HG03045 (cell line): ENCODE data around the gene GCGR.

ENCODE experiments used
- ATAC-seq: cut with Tn5 transposase; IDR thresholded peaks from one replicate; pipeline ENCODE4 v1.9.1; 2021; ENCODE audit warnings: mild to moderate bottlenecking, moderate library complexity; ENCODE audit not compliant: unreplicated experiment

Gene GCGR

GRCh38 chr17:81803728-81804558, at the start of gene GCGR:
TSS of gene GCGR (plus strand) at chr17:81804150. CDS start at chr17:81809019, 4,869 bp downstream.
- no peak for ATAC-seq

GRCh38 chr17:81792675-81793615, 11.0 kb upstream of the GCGR start:
- no peak for ATAC-seq

DNA sequence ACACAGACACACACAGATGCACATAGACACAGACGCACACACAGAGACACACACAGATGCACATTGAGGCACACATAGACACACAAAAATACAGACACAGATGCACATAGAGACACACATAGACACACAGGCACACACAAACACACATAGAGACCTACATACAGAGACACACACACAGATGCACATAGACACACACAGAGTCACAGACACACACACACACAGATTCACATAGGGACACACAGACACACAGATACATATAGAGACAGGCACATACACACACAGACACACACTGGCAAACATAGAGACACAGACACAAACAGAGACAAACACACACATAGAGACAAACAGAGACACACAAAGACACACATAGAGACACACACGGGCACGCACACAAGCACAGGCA, 9.9 kb upstream of the GCGR start:
- no peak for ATAC-seq

- ATAC-seq: no peak
Observed at GRCh38 chr17:81794509-81794908, 9.4 kb upstream of the GCGR start.

DNA sequence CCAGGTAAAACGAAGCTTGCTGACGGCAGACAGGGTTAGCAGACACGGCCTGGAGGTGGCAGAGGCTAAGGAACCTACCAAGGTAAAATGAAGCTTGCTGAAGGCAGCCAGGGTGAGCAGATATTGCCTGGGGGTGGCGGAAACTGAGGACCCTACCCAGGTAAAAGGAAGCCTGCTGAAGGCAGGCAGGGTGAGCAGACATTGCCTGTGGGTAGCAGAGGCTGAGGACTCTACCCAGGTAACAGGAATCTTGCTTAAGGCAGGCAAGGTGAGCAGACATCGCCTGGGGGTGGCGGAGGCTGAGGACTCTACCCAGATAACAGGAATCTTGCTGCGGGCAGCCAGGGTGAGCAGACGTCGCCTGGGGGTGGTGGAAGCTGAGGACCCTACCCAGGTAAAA, 2.6 kb upstream of the GCGR start:
- no peak for ATAC-seq

- no peak for ATAC-seq
Observed at GRCh38 chr17:81802048-81802758, 1.7 kb upstream of the GCGR start.

DNA sequence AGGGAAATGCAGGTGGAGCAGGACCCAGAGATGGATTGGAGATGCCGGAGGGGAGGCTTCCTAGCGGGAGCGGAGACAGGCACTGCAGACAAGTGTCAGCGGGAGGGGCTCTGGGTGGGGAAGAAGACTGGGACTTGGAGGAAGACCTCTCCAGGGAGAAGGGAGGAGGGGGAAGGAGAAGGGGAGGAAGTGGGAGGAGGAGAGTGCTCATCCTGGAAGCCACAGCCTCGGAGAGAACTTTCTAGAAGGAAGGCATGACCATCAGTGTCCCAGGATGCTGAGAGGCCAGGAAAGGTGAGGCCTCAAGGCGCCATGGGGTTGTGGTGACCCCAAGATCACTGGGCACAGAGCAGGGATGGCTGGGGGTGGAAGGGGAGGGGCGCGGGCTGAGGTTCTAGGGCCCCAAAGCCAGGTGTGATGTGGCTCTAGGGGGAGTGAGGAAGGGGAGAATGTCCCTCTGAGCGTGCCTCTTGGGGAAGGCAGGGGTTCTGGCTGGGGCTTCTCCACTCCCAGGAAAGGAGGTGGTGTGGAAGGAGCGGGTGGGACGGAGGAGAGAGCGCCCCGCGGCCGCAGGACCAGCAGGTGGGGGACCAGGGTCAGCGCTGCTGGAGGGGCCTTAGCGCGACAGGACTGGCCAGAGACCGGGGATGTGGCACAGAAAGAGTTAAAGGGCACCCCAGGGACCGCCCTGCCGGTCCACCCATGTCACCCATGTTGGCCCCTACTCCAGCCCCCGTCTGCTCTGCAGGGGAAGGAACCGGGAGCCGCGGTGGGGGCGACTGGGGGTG, 900 bp upstream of the GCGR start:
- ATAC-seq: no peak

GRCh38 chr17:81804559-81805399, 829 bp downstream of the GCGR start:
- ATAC-seq: no peak

DNA sequence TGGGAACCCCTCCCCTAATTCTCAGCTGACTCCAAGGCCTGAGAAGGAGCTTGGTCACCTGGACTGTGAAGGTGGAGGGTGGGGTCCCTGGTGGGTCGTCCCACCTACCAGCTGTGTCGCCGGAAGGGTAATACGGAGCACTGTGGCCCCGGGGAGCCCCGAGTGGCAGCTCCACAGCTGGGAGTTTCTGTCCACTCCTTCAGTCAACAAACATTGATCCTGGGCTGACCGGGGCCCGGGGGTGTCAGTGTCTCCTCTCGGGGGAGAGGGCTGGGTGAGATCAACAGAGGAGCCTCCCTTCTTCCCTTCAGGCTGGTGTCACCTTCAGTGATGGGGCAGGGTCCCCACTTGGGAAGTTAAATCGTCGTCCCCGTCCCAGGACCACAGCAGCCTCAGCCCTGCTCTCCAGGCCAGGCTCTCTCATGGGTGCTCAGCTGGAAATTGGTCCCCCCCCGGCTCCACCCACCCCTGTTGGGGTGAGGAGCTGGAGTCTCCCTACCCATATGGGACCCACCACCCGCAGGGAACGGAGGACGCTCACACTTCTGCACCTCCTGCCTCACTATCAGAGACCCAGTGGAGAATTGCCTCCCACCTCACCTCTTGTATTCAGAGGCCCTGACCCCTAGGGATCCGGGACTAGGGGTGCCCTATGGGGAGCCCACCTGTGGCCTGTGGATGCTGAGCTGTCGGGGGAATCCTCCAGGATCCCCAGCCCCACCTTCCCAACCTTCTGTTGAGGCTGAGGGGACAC, 1.9 kb downstream of the GCGR start:
- ATAC-seq: no peak

GRCh38 chr17:81806461-81807209, 2.7 kb downstream of the GCGR start:
- no peak for ATAC-seq

GRCh38 chr17:81807210-81807719, 3.3 kb downstream of the GCGR start:
- ATAC-seq: no peak

GRCh38 chr17:81807839-81808238, 3.9 kb downstream of the GCGR start:
- no peak for ATAC-seq

- no peak for ATAC-seq
Observed at GRCh38 chr17:81808778-81809555, 5.0 kb downstream of the GCGR start.

DNA sequence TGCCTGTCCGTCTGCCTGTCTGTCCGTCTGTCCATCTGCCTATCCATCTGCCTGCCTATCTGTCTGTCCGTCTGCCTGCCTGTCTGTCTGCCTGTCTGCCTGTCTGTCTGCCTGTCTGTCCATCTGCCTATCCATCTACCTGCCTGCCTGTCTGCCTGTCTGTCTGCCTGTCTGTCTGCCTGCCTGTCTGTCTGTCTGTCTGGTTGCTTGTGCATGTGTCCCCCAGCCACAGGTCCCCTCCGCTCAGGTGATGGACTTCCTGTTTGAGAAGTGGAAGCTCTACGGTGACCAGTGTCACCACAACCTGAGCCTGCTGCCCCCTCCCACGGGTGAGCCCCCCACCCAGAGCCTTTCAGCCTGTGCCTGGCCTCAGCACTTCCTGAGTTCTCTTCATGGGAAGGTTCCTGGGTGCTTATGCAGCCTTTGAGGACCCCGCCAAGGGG, 5.6 kb downstream of the GCGR start:
- ATAC-seq: no peak

DNA sequence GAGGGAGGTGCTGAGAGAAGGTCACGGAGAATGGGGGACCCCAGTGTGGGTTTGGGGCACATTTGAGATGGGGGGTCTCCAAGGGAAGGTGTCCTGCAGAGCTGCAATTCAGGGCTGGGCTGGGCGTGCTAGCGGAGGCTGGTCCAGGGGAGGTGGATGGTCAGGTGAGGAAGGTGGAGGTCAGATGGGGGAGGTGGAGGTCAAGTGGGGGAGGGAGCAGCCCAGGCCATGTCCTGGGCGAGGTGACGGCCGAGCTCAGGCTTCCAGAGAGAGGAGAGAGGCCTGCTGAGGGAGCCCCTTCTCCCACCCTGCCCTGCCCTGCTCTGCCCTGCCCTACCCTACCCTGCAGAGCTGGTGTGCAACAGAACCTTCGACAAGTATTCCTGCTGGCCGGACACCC, 6.5 kb downstream of the GCGR start:
- ATAC-seq: no peak

DNA sequence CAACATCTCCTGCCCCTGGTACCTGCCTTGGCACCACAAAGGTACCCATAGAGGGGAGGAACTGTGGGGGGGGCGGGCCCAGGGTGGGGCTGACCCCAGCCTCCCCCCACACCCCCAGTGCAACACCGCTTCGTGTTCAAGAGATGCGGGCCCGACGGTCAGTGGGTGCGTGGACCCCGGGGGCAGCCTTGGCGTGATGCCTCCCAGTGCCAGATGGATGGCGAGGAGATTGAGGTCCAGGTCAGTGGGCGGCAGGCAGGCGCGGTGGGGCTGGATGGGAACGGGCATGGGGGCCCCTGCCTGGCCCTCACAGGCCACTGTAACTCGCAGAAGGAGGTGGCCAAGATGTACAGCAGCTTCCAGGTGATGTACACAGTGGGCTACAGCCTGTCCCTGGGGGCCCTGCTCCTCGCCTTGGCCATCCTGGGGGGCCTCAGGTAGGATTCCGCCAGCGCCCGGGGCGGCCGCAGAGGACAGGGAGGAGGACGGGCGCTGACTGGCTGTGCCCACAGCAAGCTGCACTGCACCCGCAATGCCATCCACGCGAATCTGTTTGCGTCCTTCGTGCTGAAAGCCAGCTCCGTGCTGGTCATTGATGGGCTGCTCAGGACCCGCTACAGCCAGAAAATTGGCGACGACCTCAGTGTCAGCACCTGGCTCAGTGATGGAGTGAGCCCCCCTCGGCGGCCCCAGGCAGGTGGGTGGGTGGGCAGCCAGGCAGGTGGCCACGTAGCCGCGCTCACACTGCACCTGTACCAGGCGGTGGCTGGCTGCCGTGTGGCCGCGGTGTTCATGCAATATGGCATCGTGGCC, 7.1 kb downstream of the GCGR start:
- ATAC-seq: no peak
